ENCODE data around the gene EGFL8. TPM values are rescaled to one million over a fixed set of nuclear protein-coding genes. Genes with fewer than 3 reads are reported as not detected.
"Not testable (repeated sequence)": the region's sequence is repeated elsewhere in the genome, so short reads cannot be mapped to it uniquely, and the experiment has no call there.

EGFL8 gene
- total RNA-seq, 1 donor from 2014 or later = 14.6 TPM

- H3K9me3 ChIP-seq (ENCODE audit: control insufficient read depth in 3 of 3, low read length in 3 of 3) = no peaks in the 10 kb centered on the region
- H3K36me3 ChIP-seq (ENCODE audit: control insufficient read depth in 3 of 3, insufficient read depth in 3 of 3, low read length in 3 of 3) = no peaks in the 10 kb centered on the region
- H3K9ac ChIP-seq (ENCODE audit: low read depth in 1 of 3, low read length in 3 of 3) = no peak overlapping the region
- H3K27me3 ChIP-seq (ENCODE audit: control insufficient read depth in 3 of 3, insufficient read depth in 3 of 3, low read length in 3 of 3) = peaks cover 9 to 32% (median 19%) of the 10 kb centered on the region in 3 donors
- H3K27ac ChIP-seq (ENCODE audit: low read depth, low read length) = no peak overlapping the region
- no peaks in the 10 kb centered on the region for H3K4me1 ChIP-seq (ENCODE audit: control insufficient read depth in 3 of 3, insufficient read depth in 3 of 3, low read length in 3 of 3)
- no peak overlapping the region for H3K4me3 ChIP-seq (ENCODE audit: low read length in 3 of 3)
Observed at GRCh38 chr6:32203426-32204267, 39.3 kb downstream of the EGFL8 start.

GRCh38 chr6:32204268-32204715 is 39.9 kb downstream of the EGFL8 start:
- Histone ChIP-seq H3K9ac (ENCODE audit: low read depth in 1 of 3, low read length in 3 of 3) (no peak overlapping the region), H3K27ac (ENCODE audit: low read depth, low read length) (no peak overlapping the region), H3K9me3 (ENCODE audit: control insufficient read depth in 3 of 3, low read length in 3 of 3) (no peaks in the 10 kb centered on the region), H3K4me1 (ENCODE audit: control insufficient read depth in 3 of 3, insufficient read depth in 3 of 3, low read length in 3 of 3) (no peaks in the 10 kb centered on the region), H3K36me3 (ENCODE audit: control insufficient read depth in 3 of 3, insufficient read depth in 3 of 3, low read length in 3 of 3) (no peaks in the 10 kb centered on the region), H3K4me3 (ENCODE audit: low read length in 3 of 3) (no peak overlapping the region), H3K27me3 (ENCODE audit: control insufficient read depth in 3 of 3, insufficient read depth in 3 of 3, low read length in 3 of 3) (peaks cover 9 to 32% (median 19%) of the 10 kb centered on the region in 3 donors)

- peaks cover under 1 to 5% (median 4%) of the 10 kb centered on the region in 3 donors for H3K27me3 ChIP-seq (ENCODE audit: control insufficient read depth in 3 of 3, insufficient read depth in 3 of 3, low read length in 3 of 3)
- no peaks in the 10 kb centered on the region for H3K36me3 ChIP-seq (ENCODE audit: control insufficient read depth in 3 of 3, insufficient read depth in 3 of 3, low read length in 3 of 3)
- H3K27ac ChIP-seq (ENCODE audit: low read depth, low read length) = no peak overlapping the region
- H3K4me1 ChIP-seq (ENCODE audit: control insufficient read depth in 3 of 3, insufficient read depth in 3 of 3, low read length in 3 of 3) = no peaks in the 10 kb centered on the region
- H3K9ac ChIP-seq (ENCODE audit: low read depth in 1 of 3, low read length in 3 of 3) = no peak overlapping the region
- no peak overlapping the region for H3K4me3 ChIP-seq (ENCODE audit: low read length in 3 of 3)
- no peaks in the 10 kb centered on the region for H3K9me3 ChIP-seq (ENCODE audit: control insufficient read depth in 3 of 3, low read length in 3 of 3)
Observed at GRCh38 chr6:32208996-32209395, 44.6 kb downstream of the EGFL8 start.

- Histone ChIP-seq H3K4me3 (ENCODE audit: low read length in 3 of 3) (no peak overlapping the region), H3K27me3 (ENCODE audit: control insufficient read depth in 3 of 3, insufficient read depth in 3 of 3, low read length in 3 of 3) (no peaks in the 10 kb centered on the region), H3K27ac (ENCODE audit: low read depth, low read length) (no peak overlapping the region), H3K36me3 (ENCODE audit: control insufficient read depth in 3 of 3, insufficient read depth in 3 of 3, low read length in 3 of 3) (no peaks in the 10 kb centered on the region), H3K9me3 (ENCODE audit: control insufficient read depth in 3 of 3, low read length in 3 of 3) (no peaks in the 10 kb centered on the region), H3K4me1 (ENCODE audit: control insufficient read depth in 3 of 3, insufficient read depth in 3 of 3, low read length in 3 of 3) (no peaks in the 10 kb centered on the region), H3K9ac (ENCODE audit: low read depth in 1 of 3, low read length in 3 of 3) (no peak overlapping the region)
Observed at GRCh38 chr6:32210191-32210601, 45.8 kb downstream of the EGFL8 start.

- not testable (repeated sequence) for H3K27ac ChIP-seq (ENCODE audit: low read depth, low read length); H3K4me3 ChIP-seq (ENCODE audit: low read length in 3 of 3); H3K36me3 ChIP-seq (ENCODE audit: control insufficient read depth in 3 of 3, insufficient read depth in 3 of 3, low read length in 3 of 3); H3K27me3 ChIP-seq (ENCODE audit: control insufficient read depth in 3 of 3, insufficient read depth in 3 of 3, low read length in 3 of 3); H3K9ac ChIP-seq (ENCODE audit: low read depth in 1 of 3, low read length in 3 of 3); H3K4me1 ChIP-seq (ENCODE audit: control insufficient read depth in 3 of 3, insufficient read depth in 3 of 3, low read length in 3 of 3); H3K9me3 ChIP-seq (ENCODE audit: control insufficient read depth in 3 of 3, low read length in 3 of 3)
Observed at GRCh38 chr6:32211432-32211831, 47.0 kb downstream of the EGFL8 start.

GRCh38 chr6:32212076-32212760 is 47.8 kb downstream of the EGFL8 start:
- H3K27ac ChIP-seq (ENCODE audit: low read depth, low read length) = no peak overlapping the region
- H3K9ac ChIP-seq (ENCODE audit: low read depth in 1 of 3, low read length in 3 of 3) = no peak overlapping the region

GRCh38 chr6:32213649-32214048 is 49.3 kb downstream of the EGFL8 start:
- H3K9ac ChIP-seq (ENCODE audit: low read depth in 1 of 3, low read length in 3 of 3) = no peak overlapping the region
- no peaks in the 10 kb centered on the region for H3K9me3 ChIP-seq (ENCODE audit: control insufficient read depth in 3 of 3, low read length in 3 of 3)
- H3K4me3 ChIP-seq (ENCODE audit: low read length in 3 of 3) = no peak overlapping the region
- H3K27ac ChIP-seq (ENCODE audit: low read depth, low read length) = no peak overlapping the region
- H3K36me3 ChIP-seq (ENCODE audit: control insufficient read depth in 3 of 3, insufficient read depth in 3 of 3, low read length in 3 of 3) = peaks cover 0 to 2% (median 0%) of the 10 kb centered on the region in 3 donors
- H3K27me3 ChIP-seq (ENCODE audit: control insufficient read depth in 3 of 3, insufficient read depth in 3 of 3, low read length in 3 of 3) = no peaks in the 10 kb centered on the region
- H3K4me1 ChIP-seq (ENCODE audit: control insufficient read depth in 3 of 3, insufficient read depth in 3 of 3, low read length in 3 of 3) = no peaks in the 10 kb centered on the region

More at GRCh38 chr6:32212076-32212760, 47.8 kb downstream of the EGFL8 start:
- no peaks in the 10 kb centered on the region for H3K27me3 ChIP-seq (ENCODE audit: control insufficient read depth in 3 of 3, insufficient read depth in 3 of 3, low read length in 3 of 3)
- no peak overlapping the region for H3K4me3 ChIP-seq (ENCODE audit: low read length in 3 of 3)
- H3K9me3 ChIP-seq (ENCODE audit: control insufficient read depth in 3 of 3, low read length in 3 of 3) = no peaks in the 10 kb centered on the region
- no peaks in the 10 kb centered on the region for H3K4me1 ChIP-seq (ENCODE audit: control insufficient read depth in 3 of 3, insufficient read depth in 3 of 3, low read length in 3 of 3)
- peaks cover 0 to 2% (median 0%) of the 10 kb centered on the region in 3 donors for H3K36me3 ChIP-seq (ENCODE audit: control insufficient read depth in 3 of 3, insufficient read depth in 3 of 3, low read length in 3 of 3)

GRCh38 chr6:32214126-32214525 is 49.7 kb downstream of the EGFL8 start:
- peaks cover 0 to 2% (median 0%) of the 10 kb centered on the region in 3 donors for H3K36me3 ChIP-seq (ENCODE audit: control insufficient read depth in 3 of 3, insufficient read depth in 3 of 3, low read length in 3 of 3)

GRCh38 chr6:32215617-32216016 is 51.2 kb downstream of the EGFL8 start:
- Histone ChIP-seq H3K4me1 (ENCODE audit: control insufficient read depth in 3 of 3, insufficient read depth in 3 of 3, low read length in 3 of 3) (no peaks in the 10 kb centered on the region), H3K9me3 (ENCODE audit: control insufficient read depth in 3 of 3, low read length in 3 of 3) (no peaks in the 10 kb centered on the region), H3K4me3 (ENCODE audit: low read length in 3 of 3) (no peak overlapping the region), H3K27ac (ENCODE audit: low read depth, low read length) (no peak overlapping the region), H3K27me3 (ENCODE audit: control insufficient read depth in 3 of 3, insufficient read depth in 3 of 3, low read length in 3 of 3) (peaks cover 0 to 13% (median 0%) of the 10 kb centered on the region in 3 donors), H3K9ac (ENCODE audit: low read depth in 1 of 3, low read length in 3 of 3) (no peak overlapping the region), H3K36me3 (ENCODE audit: control insufficient read depth in 3 of 3, insufficient read depth in 3 of 3, low read length in 3 of 3) (peaks cover 0 to 2% (median 0%) of the 10 kb centered on the region in 3 donors)

More at GRCh38 chr6:32214126-32214525, 49.7 kb downstream of the EGFL8 start:
- H3K27ac ChIP-seq (ENCODE audit: low read depth, low read length) = no peak overlapping the region
- H3K27me3 ChIP-seq (ENCODE audit: control insufficient read depth in 3 of 3, insufficient read depth in 3 of 3, low read length in 3 of 3) = peaks cover 0 to under 1% (median 0%) of the 10 kb centered on the region in 3 donors
- no peak overlapping the region for H3K4me3 ChIP-seq (ENCODE audit: low read length in 3 of 3)
- H3K4me1 ChIP-seq (ENCODE audit: control insufficient read depth in 3 of 3, insufficient read depth in 3 of 3, low read length in 3 of 3) = no peaks in the 10 kb centered on the region
- no peaks in the 10 kb centered on the region for H3K9me3 ChIP-seq (ENCODE audit: control insufficient read depth in 3 of 3, low read length in 3 of 3)
- H3K9ac ChIP-seq (ENCODE audit: low read depth in 1 of 3, low read length in 3 of 3) = no peak overlapping the region

GRCh38 chr6:32216285-32216684 is 51.9 kb downstream of the EGFL8 start:
- H3K9ac ChIP-seq (ENCODE audit: low read depth in 1 of 3, low read length in 3 of 3) = no peak overlapping the region
- no peaks in the 10 kb centered on the region for H3K9me3 ChIP-seq (ENCODE audit: control insufficient read depth in 3 of 3, low read length in 3 of 3)
- H3K4me3 ChIP-seq (ENCODE audit: low read length in 3 of 3) = no peak overlapping the region
- no peaks in the 10 kb centered on the region for H3K4me1 ChIP-seq (ENCODE audit: control insufficient read depth in 3 of 3, insufficient read depth in 3 of 3, low read length in 3 of 3)
- H3K27ac ChIP-seq (ENCODE audit: low read depth, low read length) = no peak overlapping the region
- peaks cover 0 to 2% (median 0%) of the 10 kb centered on the region in 3 donors for H3K36me3 ChIP-seq (ENCODE audit: control insufficient read depth in 3 of 3, insufficient read depth in 3 of 3, low read length in 3 of 3)
- H3K27me3 ChIP-seq (ENCODE audit: control insufficient read depth in 3 of 3, insufficient read depth in 3 of 3, low read length in 3 of 3) = peaks cover 0 to 13% (median 0%) of the 10 kb centered on the region in 3 donors
